Measurements from ENCODE around the gene UGT2B11.

- TF ChIP-seq CTCF (IDR thresholded peaks at IDR 0.05 in 4 of 5, conservative IDR thresholded peaks at IDR 0.05 in 1 of 5) (no peak), POLR2A (IDR thresholded peaks at IDR 0.05) (no peak)
Measured at GRCh38 chr4:69167300-69167699, 47.2 kb downstream of the UGT2B11 start.
